Chondrocyte (in vitro differentiated cells): ENCODE measurements around the gene TMEM260. TPM values are rescaled to one million over a fixed set of nuclear protein-coding genes. Genes with fewer than 3 reads are reported as not detected.
"Not testable (repeated sequence)": the region's sequence is repeated elsewhere in the genome, so short reads cannot be mapped to it uniquely, and the experiment has no call there.

Source experiments
- DNase-seq: peaks from one replicate; pipeline ENCODE4 v3.0.0; 2021; ENCODE audit warnings: mixed read lengths, low spot score
- H3K27ac Mint-ChIP-seq: one replicate; pipeline ENCODE4 v1.8.0; 2021; ENCODE audit warnings: mild to moderate bottlenecking, moderate library complexity, mixed read lengths; ENCODE audit not compliant: unreplicated experiment
- H3K27me3 Mint-ChIP-seq: 2 replicates; pipeline ENCODE4 v1.8.0; 2021; ENCODE audit warnings: low read depth, mixed read lengths
- H3K36me3 Mint-ChIP-seq: 2 replicates; pipeline ENCODE4 v1.8.0; 2021; ENCODE audit warnings: low read depth, mixed read lengths
- H3K4me1 Mint-ChIP-seq: 2 replicates; pipeline ENCODE4 v1.8.0; 2021; ENCODE audit warnings: low read depth, mild to moderate bottlenecking, mixed read lengths
- H3K4me3 Mint-ChIP-seq: one replicate; pipeline ENCODE4 v1.8.0; 2021; ENCODE audit warnings: mild to moderate bottlenecking, moderate library complexity, mixed read lengths; ENCODE audit not compliant: unreplicated experiment
- H3K9me3 Mint-ChIP-seq: 2 replicates; pipeline ENCODE4 v1.8.0; 2021; ENCODE audit warnings: low read depth, mixed read lengths
- CTCF ChIP-seq: fragments of 200-600 bp; sonication (generic); IDR thresholded peaks from 2 replicates; pipeline ENCODE4 v1.5.0; 2021; ENCODE audit warnings: antibody characterized with exemption, mild to moderate bottlenecking, moderate library complexity
- total RNA-seq: library from RNA; stranded (reverse); gene quantifications from 3 replicates; pipeline ENCODE4 v1.2.1, GENCODE V29; 2021

Gene TMEM260
- total RNA-seq, 1 donor from 2014 or later, result 17.1 TPM

GRCh38 chr14:56592746-56593544 is 13.3 kb downstream of the TMEM260 start:
- Mint-ChIP-seq H3K36me3 (peaks cover 6% of the 10 kb centered on the region), H3K27me3 (no peaks in the 10 kb centered on the region), H3K4me1 (no peaks in the 10 kb centered on the region), H3K27ac (no peak overlapping the region), H3K4me3 (no peak overlapping the region), H3K9me3 (no peaks in the 10 kb centered on the region)
- DNase-seq, result no peak
- TF ChIP-seq CTCF, result no peak

- no peak for TF ChIP-seq CTCF
- no peak overlapping the region for H3K27ac Mint-ChIP-seq
- no peaks in the 10 kb centered on the region for H3K27me3 Mint-ChIP-seq
- H3K4me1 Mint-ChIP-seq, result no peaks in the 10 kb centered on the region
- DNase-seq, result no peak
- H3K4me3 Mint-ChIP-seq, result no peak overlapping the region
- no peaks in the 10 kb centered on the region for H3K9me3 Mint-ChIP-seq
- peaks cover 13% of the 10 kb centered on the region for H3K36me3 Mint-ChIP-seq
Measured at GRCh38 chr14:56594428-56594827, 14.8 kb downstream of the TMEM260 start.

- no peak overlapping the region for H3K27ac Mint-ChIP-seq
Measured at GRCh38 chr14:56598519-56598918, 18.9 kb downstream of the TMEM260 start.

GRCh38 chr14:56603648-56604047 is 24.1 kb downstream of the TMEM260 start:
- peaks cover under 1% of the 10 kb centered on the region for H3K4me1 Mint-ChIP-seq
- no peak for TF ChIP-seq CTCF
- H3K9me3 Mint-ChIP-seq, result no peaks in the 10 kb centered on the region
- no peaks in the 10 kb centered on the region for H3K27me3 Mint-ChIP-seq
- H3K27ac Mint-ChIP-seq, result no peak overlapping the region
- peaks cover 2% of the 10 kb centered on the region for H3K36me3 Mint-ChIP-seq
- no peak overlapping the region for H3K4me3 Mint-ChIP-seq
- DNase-seq, result no peak

More at GRCh38 chr14:56598519-56598918, 18.9 kb downstream of the TMEM260 start:
- no peak for DNase-seq
- H3K36me3 Mint-ChIP-seq, result peaks cover 13% of the 10 kb centered on the region
- no peak for TF ChIP-seq CTCF
- no peaks in the 10 kb centered on the region for H3K27me3 Mint-ChIP-seq
- H3K4me1 Mint-ChIP-seq, result no peaks in the 10 kb centered on the region
- H3K9me3 Mint-ChIP-seq, result no peaks in the 10 kb centered on the region
- H3K4me3 Mint-ChIP-seq, result no peak overlapping the region

- H3K27me3 Mint-ChIP-seq, result no peaks in the 10 kb centered on the region
- DNase-seq, result no peak
- peaks cover 6% of the 10 kb centered on the region for H3K9me3 Mint-ChIP-seq
- H3K4me3 Mint-ChIP-seq, result no peak overlapping the region
- TF ChIP-seq CTCF, result no peak
- peaks cover 8% of the 10 kb centered on the region for H3K4me1 Mint-ChIP-seq
- peaks cover 18% of the 10 kb centered on the region for H3K36me3 Mint-ChIP-seq
- H3K27ac Mint-ChIP-seq, result no peak overlapping the region
Measured at GRCh38 chr14:56608689-56609088, 29.1 kb downstream of the TMEM260 start.

- DNase-seq, H3K4me1 Mint-ChIP-seq, H3K9me3 Mint-ChIP-seq, H3K27me3 Mint-ChIP-seq, H3K4me3 Mint-ChIP-seq, H3K27ac Mint-ChIP-seq: not testable (repeated sequence)
- peaks cover 20% of the 10 kb centered on the region for H3K36me3 Mint-ChIP-seq
Measured at GRCh38 chr14:56611663-56612062, 32.1 kb downstream of the TMEM260 start.
